GM19023 (cell line): ENCODE data around the gene LRRC58.

ENCODE experiments used
- ATAC-seq: cut with Tn5 transposase; IDR thresholded peaks from one replicate; pipeline ENCODE4 v1.9.1; 2021; ENCODE audit warnings: mild to moderate bottlenecking, moderate library complexity; ENCODE audit not compliant: unreplicated experiment

LRRC58 gene

DNA sequence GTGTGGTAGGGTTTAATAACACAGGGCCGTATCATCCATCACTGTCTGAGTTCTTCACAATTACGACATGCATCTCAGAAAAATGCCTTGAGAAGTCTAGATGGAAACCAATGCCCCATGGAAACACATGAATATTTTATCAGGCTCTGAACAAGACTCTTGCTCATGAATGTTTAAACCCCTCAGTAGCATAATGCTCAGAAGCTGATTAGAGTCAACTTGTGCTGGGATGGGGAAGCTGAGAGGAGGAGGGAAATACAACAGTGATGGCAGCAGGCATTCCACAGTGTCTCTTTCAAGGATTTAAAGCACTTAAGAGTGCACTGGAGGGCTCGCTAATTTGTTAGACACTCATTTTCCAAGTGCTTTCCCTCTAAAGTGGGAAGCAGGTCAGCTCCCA is 67.9 kb downstream of the LRRC58 start:
- ATAC-seq: no peak

DNA sequence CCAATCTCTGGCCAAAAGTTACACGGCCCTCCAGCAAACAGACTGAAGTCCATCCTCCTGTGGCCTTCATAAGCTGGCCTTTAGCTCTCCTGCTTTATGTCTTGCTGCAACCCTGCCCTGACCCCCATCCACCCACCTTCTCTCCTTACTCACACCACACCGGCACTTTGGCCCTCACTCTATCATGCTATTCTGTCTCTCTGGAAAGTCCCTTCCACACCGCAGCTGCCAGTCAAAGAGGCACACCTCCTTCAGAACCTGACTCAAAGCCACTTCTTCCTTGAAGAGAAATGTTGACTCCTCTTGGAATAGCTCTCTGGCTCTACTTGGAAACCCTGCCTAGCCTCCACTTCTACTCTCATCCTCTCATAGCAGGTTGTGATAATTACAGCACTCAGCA is 68.6 kb downstream of the LRRC58 start:
- no peak for ATAC-seq

DNA sequence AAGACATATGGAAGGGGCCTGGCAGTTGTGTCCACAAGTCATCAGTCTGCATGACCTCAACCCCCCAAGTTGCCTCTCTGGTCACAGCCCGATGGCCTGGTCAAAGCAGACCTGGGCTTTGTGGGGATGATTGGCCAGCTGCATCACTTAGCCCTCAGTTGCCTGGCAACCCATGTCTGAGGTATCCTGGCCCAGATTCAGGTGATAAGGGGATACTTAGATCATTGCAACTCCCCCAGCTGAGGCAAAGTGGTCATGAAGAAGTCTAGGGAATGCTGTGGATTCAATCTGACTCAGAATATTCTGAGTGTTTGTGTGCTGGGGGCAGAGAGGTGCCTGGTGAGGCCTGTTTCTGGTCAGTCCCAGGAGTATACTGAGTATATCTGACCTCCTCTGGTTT is 69.1 kb downstream of the LRRC58 start:
- no peak for ATAC-seq

DNA sequence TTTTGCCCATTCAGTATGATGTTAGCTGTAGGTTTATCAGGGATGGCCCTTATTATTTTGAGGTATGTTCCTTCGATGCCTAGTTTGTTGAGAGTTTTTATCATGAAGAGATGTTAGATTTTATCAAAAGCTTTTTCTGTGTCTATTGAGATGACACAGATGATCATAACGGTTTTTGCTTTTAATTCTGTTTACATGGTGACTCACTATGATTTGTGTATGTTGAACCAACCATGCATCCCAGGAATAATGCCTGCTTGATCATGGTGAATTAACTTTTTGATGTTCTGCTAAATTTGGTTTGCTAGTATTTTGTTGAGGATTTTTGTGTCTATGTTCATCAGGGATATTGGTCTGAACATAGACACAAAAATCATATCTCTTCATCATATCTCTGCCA is 72.4 kb downstream of the LRRC58 start:
- no peak for ATAC-seq

DNA sequence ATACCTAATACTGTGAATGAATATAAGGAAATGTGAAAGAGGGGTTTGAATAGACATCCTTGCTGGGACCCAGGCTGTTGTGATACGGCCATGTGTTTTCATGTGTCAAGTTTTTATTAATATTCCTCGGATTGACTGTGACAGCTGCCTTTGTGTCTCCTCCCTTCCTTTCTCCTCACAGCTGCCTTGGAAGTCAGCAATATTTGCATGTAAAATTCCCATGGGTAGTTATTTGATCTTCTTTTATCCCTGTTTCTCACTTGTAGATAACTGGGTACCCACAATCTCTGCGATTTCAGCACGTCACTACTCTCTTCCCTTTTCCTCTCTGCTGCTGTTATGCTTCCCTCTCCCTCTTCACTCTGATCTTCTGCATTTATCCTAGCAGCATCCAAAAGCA is 73.5 kb downstream of the LRRC58 start:
- ATAC-seq: no peak

DNA sequence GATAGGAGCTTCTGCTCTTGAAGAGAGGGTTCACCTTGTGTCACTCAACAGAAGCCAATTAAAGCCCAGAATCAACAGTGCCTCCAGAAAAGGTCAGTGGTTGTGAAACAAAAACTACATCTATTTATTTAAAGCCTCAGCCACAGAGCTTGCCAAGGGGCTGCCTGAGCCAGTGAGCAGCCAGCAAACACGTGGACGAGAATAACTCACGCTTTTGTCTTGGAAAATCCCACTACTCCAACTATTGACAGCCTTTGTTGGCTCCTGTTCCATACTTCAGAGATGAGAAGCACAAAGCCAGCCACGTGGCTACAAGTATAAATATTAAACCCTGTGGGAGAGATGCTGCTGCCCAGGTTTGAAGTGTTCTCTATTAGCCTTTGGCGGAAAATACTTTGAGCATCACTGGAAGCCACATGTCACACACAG is 74.4 kb downstream of the LRRC58 start:
- no peak for ATAC-seq
